GM23248 (cell line): ENCODE measurements around the gene SEC31A. TPM values are rescaled to one million over a fixed set of nuclear protein-coding genes. Genes with fewer than 3 reads are reported as not detected.
A peak's percentile ranks its signal among the peaks of the same experiment; 100 is the strongest.

Source experiments
- DNase-seq: peaks from one replicate; pipeline ENCODE4 v3.0.0-alpha.2; 2015
- H2AFZ ChIP-seq: fragments of 200-600 bp; sonication (generic); 2 replicates; pipeline ENCODE4 v1.6.1; 2016; ENCODE audit warnings: antibody characterized with exemption
- H3F3A ChIP-seq: fragments of 200-600 bp; sonication (generic); 2 replicates; pipeline ENCODE4 v1.6.1; 2016; ENCODE audit warnings: mild to moderate bottlenecking, antibody characterized with exemption, mixed run types; ENCODE audit not compliant: insufficient read depth
- H3K27ac ChIP-seq: fragments of 200-600 bp; sonication (generic); 2 replicates; pipeline ENCODE4 v1.5.1; 2016; ENCODE audit warnings: mild to moderate bottlenecking
- H3K27me3 ChIP-seq: fragments of 200-600 bp; sonication (generic); replicated peaks from 2 replicates; pipeline ENCODE4 v1.6.1; 2016; ENCODE audit warnings: mild to moderate bottlenecking; ENCODE audit not compliant: insufficient read depth
- H3K36me3 ChIP-seq: fragments of 200-600 bp; sonication (generic); 2 replicates; pipeline ENCODE4 v1.6.1; 2016; ENCODE audit warnings: low read depth, mild to moderate bottlenecking
- H3K4me1 ChIP-seq: fragments of 200-600 bp; sonication (generic); 2 replicates; pipeline ENCODE4 v1.6.1; 2016; ENCODE audit warnings: mild to moderate bottlenecking; ENCODE audit not compliant: insufficient read depth
- H3K4me2 ChIP-seq: fragments of 200-600 bp; sonication (generic); one replicate; pipeline ENCODE4 v1.6.1; 2016; ENCODE audit warnings: mild to moderate bottlenecking; ENCODE audit not compliant: unreplicated experiment
- H3K4me3 ChIP-seq: fragments of 200-600 bp; sonication (generic); 2 replicates; pipeline ENCODE4 v1.5.1; 2016; ENCODE audit warnings: mild to moderate bottlenecking
- H3K79me2 ChIP-seq: fragments of 200-600 bp; sonication (generic); 2 replicates; pipeline ENCODE4 v1.6.1; 2016; ENCODE audit warnings: mild to moderate bottlenecking; ENCODE audit not compliant: insufficient read depth
- H3K9ac ChIP-seq: fragments of 200-600 bp; sonication (generic); 2 replicates; pipeline ENCODE4 v1.6.1; 2016; ENCODE audit warnings: mild to moderate bottlenecking
- H3K9me2 ChIP-seq: fragments of 200-600 bp; sonication (generic); 2 replicates; pipeline ENCODE4 v1.6.1; 2016; ENCODE audit warnings: mixed run types, mild to moderate bottlenecking, moderate library complexity; ENCODE audit not compliant: insufficient read depth
- H3K9me3 ChIP-seq: fragments of 200-600 bp; sonication (generic); one replicate; pipeline ENCODE4 v1.6.1; 2017; ENCODE audit warnings: low read depth
- H4K20me1 ChIP-seq: fragments of 200-600 bp; sonication (generic); 2 replicates; pipeline ENCODE4 v1.6.0; 2016; ENCODE audit not compliant: insufficient read depth
- EZH2 ChIP-seq: fragments of 200-600 bp; sonication (generic); IDR thresholded peaks from 2 replicates; pipeline ENCODE4 v1.6.1; 2018; ENCODE audit warnings: antibody characterized with exemption, mild to moderate bottlenecking; ENCODE audit not compliant: insufficient read depth, poor library complexity, severe bottlenecking
- EZH2phosphoT487 ChIP-seq: fragments of 200-600 bp; sonication (generic); IDR thresholded peaks from 2 replicates; pipeline ENCODE4 v1.6.1; 2018; ENCODE audit warnings: antibody characterized with exemption, moderate library complexity, mild to moderate bottlenecking, low read depth; ENCODE audit not compliant: insufficient read depth
- WGBS, 2 experiments: methylation state at CpG; one replicate each; pipeline ENCODE4 v1.1.6; 2015 to 2017; ENCODE audit warnings: low lambda C conversion rate in 2 of 2, low coverage in 1 of 2; ENCODE audit errors: missing lambda C conversion rate in 2 of 2; 5-methylcytosine and 5-hydroxymethylcytosine counted together
- in situ Hi-C: fragments of 300-500 bp; cut with MboI; formaldehyde crosslinking; loops from 2 replicates; pipeline ENCODE4 v1.15.0; 2020
- polyA plus RNA-seq: library from polyadenylated mRNA; unstranded; fragments of >200 nt; fragmentation: Nextera tagmentation; extraction: Ambion mirVana; gene quantifications from 2 replicates; pipeline ENCODE4 v1.2.1, GENCODE V29; 2016
- total RNA-seq: library from RNA; depleted of rRNA; stranded (reverse); fragments of >200 nt; shearing (Covaris generic); gene quantifications from 2 replicates; pipeline ENCODE4 v1.2.3, GENCODE V29; 2014

SEC31A gene
- total and polyA plus RNA-seq, 2 experiments from 2014 or later: 308 to 315 TPM

DNA sequence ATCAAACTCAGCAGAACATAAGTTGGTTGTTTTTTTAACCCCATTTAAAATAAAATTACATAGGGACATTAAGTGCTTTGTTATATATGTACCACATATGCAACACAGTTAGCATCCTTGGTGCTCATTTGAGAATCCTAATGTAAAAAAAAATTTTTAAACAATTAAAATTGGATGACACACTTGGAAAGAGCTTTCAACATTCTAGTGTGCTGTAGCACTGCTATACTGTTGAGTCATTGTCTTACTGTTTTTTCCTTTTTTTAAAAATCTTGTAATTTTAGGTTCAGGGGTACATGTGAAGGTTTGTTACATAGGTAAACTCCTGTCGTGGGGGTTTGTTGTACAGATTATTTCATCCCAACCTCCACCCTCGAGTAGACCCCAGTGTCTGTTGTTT lies 22.4 kb upstream of the SEC31A start:
- no peak overlapping the region for H2AFZ ChIP-seq
- H3K27ac ChIP-seq: peak overlapping the region; percentile 22
- no peaks in the 10 kb centered on the region for H3K9me2 ChIP-seq
- no peaks in the 10 kb centered on the region for H3K36me3 ChIP-seq
- DNase-seq: peak; percentile 66
- peaks cover 6% of the 10 kb centered on the region; the same call in 1 of the 2 replicates for H3K4me1 ChIP-seq
- TF ChIP-seq EZH2 (no peak), EZH2phosphoT487 (no peak)
- in situ Hi-C loops: no loop called here
- H3K4me3 ChIP-seq: no peak overlapping the region
- no peak overlapping the region for H3K4me2 ChIP-seq
- WGBS, 2 experiments: 46 to 48% methylated on average over 2 of the region's 2 CpGs
- H3K27me3 ChIP-seq: no peaks in the 10 kb centered on the region
- no peaks in the 10 kb centered on the region for H3K79me2 ChIP-seq
- H3K9me3 ChIP-seq: no peaks in the 10 kb centered on the region
- H3F3A ChIP-seq: no peaks in the 10 kb centered on the region
- H4K20me1 ChIP-seq: no peaks in the 10 kb centered on the region
- no peak overlapping the region for H3K9ac ChIP-seq

DNA sequence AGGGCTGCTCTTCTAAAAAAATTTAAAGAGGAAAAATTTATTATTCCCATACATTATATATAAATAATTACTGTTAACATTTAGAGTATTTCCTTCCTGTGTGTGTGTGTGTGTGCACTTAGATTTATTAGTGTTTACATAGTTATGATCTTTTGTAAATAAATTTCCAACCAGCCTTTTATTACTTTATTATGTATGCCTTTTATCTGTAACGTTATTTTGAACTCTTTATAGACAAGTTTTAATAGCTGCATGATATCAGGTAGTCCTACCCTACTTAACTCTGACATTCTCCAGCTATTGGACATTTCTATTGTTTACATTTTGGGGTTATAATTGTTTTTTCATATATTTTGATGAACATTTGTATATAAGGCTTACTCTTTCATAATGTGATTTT lies 18.4 kb upstream of the SEC31A start:
- Histone ChIP-seq H4K20me1 (no peaks in the 10 kb centered on the region), H3K9ac (no peak overlapping the region), H3K4me3 (no peak overlapping the region), H2AFZ (no peak overlapping the region), H3K9me3 (no peaks in the 10 kb centered on the region), H3K79me2 (no peaks in the 10 kb centered on the region), H3K36me3 (no peaks in the 10 kb centered on the region), H3F3A (0 out of 2 replicates have a peak, but pooled peaks cover 6% of the 10 kb centered on the region), H3K27me3 (no peaks in the 10 kb centered on the region), H3K9me2 (no peaks in the 10 kb centered on the region), H3K27ac (no peak overlapping the region), H3K4me2 (no peak overlapping the region), H3K4me1 (peaks cover 13% of the 10 kb centered on the region)
- no peak for DNase-seq
- in situ Hi-C loops: no loop called here
- no peak for TF ChIP-seq EZH2
- no peak for TF ChIP-seq EZH2phosphoT487
- 92 to 97% methylated on average over 1 of the region's 1 CpG for WGBS, 2 experiments

DNA sequence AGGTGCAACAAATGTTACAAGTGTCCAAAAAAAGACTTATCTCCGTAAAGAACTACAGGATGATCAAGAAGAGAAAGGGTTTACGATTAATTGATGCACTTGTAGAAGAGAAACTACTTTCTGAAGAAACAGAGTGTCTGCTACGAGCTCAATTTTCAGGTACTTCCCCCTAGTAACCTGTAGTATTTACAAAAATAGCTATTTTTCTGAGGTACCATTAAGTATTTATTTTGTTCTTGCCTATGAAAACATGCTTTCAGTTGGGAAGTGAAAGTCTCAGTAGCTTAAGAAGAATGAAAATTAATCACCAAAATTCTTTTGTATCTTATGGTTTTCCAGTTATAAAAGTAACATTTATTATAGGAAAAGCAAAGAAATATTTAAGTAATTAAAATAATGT lies 15.5 kb upstream of the SEC31A start:
- Histone ChIP-seq H3K4me1 (peaks cover 13% of the 10 kb centered on the region), H3K27me3 (no peaks in the 10 kb centered on the region), H3K79me2 (peaks cover 16% of the 10 kb centered on the region), H3K9me2 (no peaks in the 10 kb centered on the region), H2AFZ (no peak overlapping the region), H3K4me3 (no peak overlapping the region), H4K20me1 (no peaks in the 10 kb centered on the region), H3K9me3 (no peaks in the 10 kb centered on the region), H3K9ac (no peak overlapping the region), H3K36me3 (no peaks in the 10 kb centered on the region), H3K4me2 (no peak overlapping the region), H3F3A (peaks cover 12% of the 10 kb centered on the region), H3K27ac (no peak overlapping the region)
- TF ChIP-seq EZH2: no peak
- TF ChIP-seq EZH2phosphoT487: no peak
- in situ Hi-C loops: no loop called here
- DNase-seq: no peak
- WGBS, 2 experiments: 92 to 97% methylated on average over 3 of the region's 3 CpGs

DNA sequence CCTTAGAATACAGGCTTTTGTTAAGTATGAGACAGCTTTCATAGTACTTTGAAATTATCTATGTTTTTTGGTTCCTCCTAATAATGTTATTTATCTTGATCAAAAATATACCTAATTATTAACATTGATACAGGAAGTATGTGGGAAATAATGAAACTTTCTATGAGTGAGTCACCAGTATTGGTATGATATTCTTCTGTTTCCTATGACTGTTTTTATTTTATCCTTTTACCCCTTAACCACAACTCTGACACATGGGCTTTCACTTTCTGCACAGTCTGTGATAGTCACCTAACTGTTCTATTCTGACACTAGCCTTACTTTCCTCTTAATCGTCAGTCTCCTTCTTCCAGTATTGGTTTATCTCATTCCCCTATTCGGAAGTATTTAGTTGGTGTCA lies 14.3 kb upstream of the SEC31A start:
- Histone ChIP-seq H3K4me2 (peak overlapping the region; percentile 15), H3K9me2 (no peaks in the 10 kb centered on the region), H3K9ac (no peak overlapping the region), H3K79me2 (peaks cover 17% of the 10 kb centered on the region), H3K27ac (no peak overlapping the region; the same call in 1 of the 2 replicates), H4K20me1 (no peaks in the 10 kb centered on the region), H3K9me3 (no peaks in the 10 kb centered on the region), H2AFZ (no peak overlapping the region), H3K4me1 (peaks cover 13% of the 10 kb centered on the region), H3K36me3 (no peaks in the 10 kb centered on the region), H3K27me3 (no peaks in the 10 kb centered on the region), H3F3A (peaks cover 19% of the 10 kb centered on the region), H3K4me3 (no peak overlapping the region)
- no peak for TF ChIP-seq EZH2phosphoT487
- no peak for TF ChIP-seq EZH2
- in situ Hi-C loops: no loop called here
- 81 to 89% methylated on average over 2 of the region's 2 CpGs for WGBS, 2 experiments
- peak; percentile 68 for DNase-seq

DNA sequence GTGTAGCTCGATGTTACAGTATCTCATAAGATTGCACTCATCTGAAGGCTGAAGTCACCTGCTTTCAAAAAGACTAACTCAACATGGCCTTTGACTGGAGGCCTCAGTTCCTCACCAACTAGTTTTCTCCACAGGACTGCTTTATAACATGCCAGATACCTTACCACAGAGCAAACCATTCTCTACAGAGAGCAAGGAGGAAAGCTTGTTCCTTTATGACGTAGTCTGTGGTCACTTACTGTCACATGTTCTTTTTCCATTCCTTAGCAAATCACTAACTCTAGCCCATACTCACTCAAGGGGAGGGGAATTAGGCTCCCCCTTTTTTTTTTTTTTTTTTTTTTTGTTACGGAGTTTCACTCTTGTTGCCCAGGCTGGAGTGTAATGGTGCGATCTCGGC lies 12.8 kb upstream of the SEC31A start:
- no peak for TF ChIP-seq EZH2phosphoT487
- TF ChIP-seq EZH2: no peak
- H3K9me2 ChIP-seq: no peaks in the 10 kb centered on the region
- no peak overlapping the region for H3K4me2 ChIP-seq
- H3F3A ChIP-seq: peaks cover 33% of the 10 kb centered on the region
- no peaks in the 10 kb centered on the region for H4K20me1 ChIP-seq
- in situ Hi-C loops: no loop called here
- H3K27me3 ChIP-seq: no peaks in the 10 kb centered on the region
- H3K4me1 ChIP-seq: peaks cover 13% of the 10 kb centered on the region
- H3K9me3 ChIP-seq: no peaks in the 10 kb centered on the region
- H3K27ac ChIP-seq: no peak overlapping the region
- H3K36me3 ChIP-seq: no peaks in the 10 kb centered on the region
- H3K9ac ChIP-seq: no peak overlapping the region
- H3K4me3 ChIP-seq: no peak overlapping the region
- DNase-seq: no peak
- H3K79me2 ChIP-seq: peaks cover 32% of the 10 kb centered on the region
- H2AFZ ChIP-seq: no peak overlapping the region
- WGBS, 2 experiments: 92 to 95% methylated on average over 5 of the region's 5 CpGs
